Keratinocyte (primary cell): ENCODE results near the gene CYB5R4. TPM values are rescaled to one million over a fixed set of nuclear protein-coding genes. Genes with fewer than 3 reads are reported as not detected.

Experiments
- DNase-seq: peaks from one replicate; pipeline ENCODE4 v3.0.0-alpha.2; 2011; ENCODE audit warnings: low read depth, missing footprints, low spot score
- FAIRE-seq: peaks from 2 replicates; lab custom pipeline; 2011; peaks lifted over from hg19 to GRCh38; lab: Jason Lieb, UNC
- H2AFZ ChIP-seq: 2 replicates; pipeline ENCODE4 v1.6.0; 2012; ENCODE audit warnings: low read length, control low read depth, inconsistent platforms; ENCODE audit not compliant: control insufficient read depth
- H3K27ac ChIP-seq: 2 replicates; pipeline ENCODE4 v1.5.1; 2011; ENCODE audit warnings: low read length; ENCODE audit not compliant: control insufficient read depth, insufficient read depth
- H3K27me3 ChIP-seq: 3 replicates; pipeline ENCODE4 v1.6.0; 2011; ENCODE audit warnings: low read length; ENCODE audit not compliant: control insufficient read depth, insufficient read depth; ENCODE audit errors: extremely low read depth
- H3K36me3 ChIP-seq, 2 experiments: 2 replicates in 1 of 2; 3 replicates in 1 of 2; pipeline ENCODE4 v1.5.1; 2011; ENCODE audit warnings: low read length in 2 of 2, mild to moderate bottlenecking in 1 of 2; ENCODE audit not compliant: control insufficient read depth in 2 of 2, insufficient read depth in 2 of 2; ENCODE audit errors: extremely low read depth in 1 of 2
- H3K4me1 ChIP-seq: 3 replicates; pipeline ENCODE4 v1.5.1; 2011; ENCODE audit warnings: low read length; ENCODE audit not compliant: control insufficient read depth, insufficient read depth; ENCODE audit errors: extremely low read depth
- H3K4me2 ChIP-seq: 3 replicates; pipeline ENCODE4 v1.6.0; 2011; ENCODE audit warnings: low read depth, low read length; ENCODE audit not compliant: control insufficient read depth, insufficient read depth; ENCODE audit errors: extremely low read depth
- H3K4me3 ChIP-seq, 3 experiments: fragments of 200-600 bp in 1 of 3; sonication (generic) in 1 of 3; 2 replicates in 2 of 3; 3 replicates in 1 of 3; pipeline ENCODE4 v1.5.1; 2011 to 2016; ENCODE audit warnings: low read length in 3 of 3, mild to moderate bottlenecking in 3 of 3, control low read depth in 2 of 3, inconsistent platforms in 1 of 3, low read depth in 1 of 3, mixed read lengths in 1 of 3, mixed run types in 1 of 3, moderate library complexity in 1 of 3; ENCODE audit not compliant: control insufficient read depth in 2 of 3, insufficient read depth in 2 of 3; ENCODE audit errors: extremely low read depth in 1 of 3
- H3K79me2 ChIP-seq: 2 replicates; pipeline ENCODE4 v1.6.0; 2012; ENCODE audit warnings: low read length; ENCODE audit not compliant: control insufficient read depth, insufficient read depth
- H3K9ac ChIP-seq: 3 replicates; pipeline ENCODE4 v1.6.0; 2011; ENCODE audit warnings: low read length; ENCODE audit not compliant: control insufficient read depth, insufficient read depth; ENCODE audit errors: extremely low read depth
- H3K9me1 ChIP-seq: 3 replicates; pipeline ENCODE4 v1.6.0; 2011; ENCODE audit warnings: low read length; ENCODE audit not compliant: control insufficient read depth, insufficient read depth; ENCODE audit errors: extremely low read depth
- H3K9me3 ChIP-seq: 2 replicates; pipeline ENCODE4 v1.5.1; 2012; ENCODE audit warnings: low read depth, low read length; ENCODE audit not compliant: control insufficient read depth
- H4K20me1 ChIP-seq: 3 replicates; pipeline ENCODE4 v1.6.0; 2011; ENCODE audit warnings: low read length; ENCODE audit not compliant: control insufficient read depth, insufficient read depth; ENCODE audit errors: extremely low read depth
- EZH2 ChIP-seq: IDR thresholded peaks from one replicate; pipeline ENCODE4 v1.6.1; 2012; ENCODE audit warnings: inconsistent platforms, mild to moderate bottlenecking, low read length, moderate library complexity
- dilution Hi-C: fragments of 300-500 bp; cut with MboI; formaldehyde crosslinking; loops from one replicate; pipeline ENCODE4 v1.7.0; 2020; ENCODE audit warnings: low sequenced_read_pairs; ENCODE audit not compliant: extremely low pct_ligation_motif_present
- polyA plus RNA-seq, 5 experiments: library from polyadenylated mRNA; depleted of rRNA in 3 of 5; stranded (reverse) in 3 of 5; stranded (forward) in 1 of 5; unstranded in 1 of 5; fragments of >200 nt; gene quantifications; 1 replicate in 1 of 5; 2 replicates in 3 of 5; 3 replicates in 1 of 5; pipeline versions ENCODE4 v1.2.1 to v1.2.3, GENCODE V29; 2011 to 2012; ENCODE audit warnings: missing spikeins in 2 of 5, low read depth in 1 of 5, low replicate concordance in 1 of 5
- TF ChIP-seq, protein P1 (sequence below), 3 experiments: IDR thresholded peaks in 1 of 3; conservative IDR thresholded peaks in 1 of 3; optimal IDR thresholded peaks in 1 of 3; 2 replicates in 2 of 3; 3 replicates in 1 of 3; pipeline versions ENCODE3 to v1.5.1; 2011; ENCODE audit warnings: low read length in 3 of 3, mild to moderate bottlenecking in 3 of 3, moderate library complexity in 2 of 3, control low read depth in 1 of 3, inconsistent platforms in 1 of 3; ENCODE audit not compliant: insufficient read depth in 2 of 3; ENCODE audit errors: extremely low read depth in 1 of 3

CYB5R4 gene
- polyA plus RNA-seq, 1 donor (not counting 4 experiments of a cell fraction or from before 2014, with no cell fraction given), result 14.0 TPM

DNA sequence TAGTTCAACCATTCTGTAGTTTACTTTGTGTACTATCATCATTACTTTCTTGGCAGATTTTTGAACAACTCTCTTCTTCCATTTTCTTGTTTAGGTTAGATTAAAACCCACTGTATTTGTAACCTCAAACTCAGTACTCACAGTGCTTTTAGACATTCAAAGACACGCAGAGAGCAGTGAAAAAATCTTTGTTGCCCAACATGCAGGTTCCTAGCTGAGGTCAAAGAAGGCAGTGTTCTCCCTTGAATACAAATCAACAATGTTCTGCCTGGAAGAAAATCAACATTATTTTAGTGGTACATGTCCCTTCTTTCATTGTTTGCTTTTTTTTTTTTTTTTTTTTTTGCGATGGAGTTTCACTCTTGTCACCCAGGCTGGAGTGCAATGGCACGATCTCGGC lies 11.2 kb downstream of the CYB5R4 start:
- H3K4me2 ChIP-seq, result no peak overlapping the region
- peaks cover 1 to 3% of the 10 kb centered on the region in 2 experiments for H3K36me3 ChIP-seq
- H3K4me1 ChIP-seq, result peaks cover 18% of the 10 kb centered on the region
- H2AFZ ChIP-seq, result no peak overlapping the region
- no peak overlapping the region for H3K9ac ChIP-seq
- H3K27ac ChIP-seq, result no peak overlapping the region
- no peaks in the 10 kb centered on the region for H4K20me1 ChIP-seq
- FAIRE-seq (no peak), DNase-seq (no peak)
- dilution Hi-C loops, result no loop called here
- H3K27me3 ChIP-seq, result no peaks in the 10 kb centered on the region
- H3K79me2 ChIP-seq, result peaks cover 6% of the 10 kb centered on the region
- no peak overlapping the region for H3K4me3 ChIP-seq
- no peak for TF ChIP-seq EZH2
- TF ChIP-seq, protein P1, sequence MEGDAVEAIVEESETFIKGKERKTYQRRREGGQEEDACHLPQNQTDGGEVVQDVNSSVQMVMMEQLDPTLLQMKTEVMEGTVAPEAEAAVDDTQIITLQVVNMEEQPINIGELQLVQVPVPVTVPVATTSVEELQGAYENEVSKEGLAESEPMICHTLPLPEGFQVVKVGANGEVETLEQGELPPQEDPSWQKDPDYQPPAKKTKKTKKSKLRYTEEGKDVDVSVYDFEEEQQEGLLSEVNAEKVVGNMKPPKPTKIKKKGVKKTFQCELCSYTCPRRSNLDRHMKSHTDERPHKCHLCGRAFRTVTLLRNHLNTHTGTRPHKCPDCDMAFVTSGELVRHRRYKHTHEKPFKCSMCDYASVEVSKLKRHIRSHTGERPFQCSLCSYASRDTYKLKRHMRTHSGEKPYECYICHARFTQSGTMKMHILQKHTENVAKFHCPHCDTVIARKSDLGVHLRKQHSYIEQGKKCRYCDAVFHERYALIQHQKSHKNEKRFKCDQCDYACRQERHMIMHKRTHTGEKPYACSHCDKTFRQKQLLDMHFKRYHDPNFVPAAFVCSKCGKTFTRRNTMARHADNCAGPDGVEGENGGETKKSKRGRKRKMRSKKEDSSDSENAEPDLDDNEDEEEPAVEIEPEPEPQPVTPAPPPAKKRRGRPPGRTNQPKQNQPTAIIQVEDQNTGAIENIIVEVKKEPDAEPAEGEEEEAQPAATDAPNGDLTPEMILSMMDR (optimal IDR thresholded peaks at IDR 0.05 in 1 of 3, IDR thresholded peaks at IDR 0.05 in 1 of 3, conservative IDR thresholded peaks at IDR 0.05 in 1 of 3; ENCODE audit: extremely low read depth in 1 of 3, insufficient read depth in 2 of 3, low read length in 3 of 3), result no peak
- no peaks in the 10 kb centered on the region for H3K9me3 ChIP-seq
- H3K9me1 ChIP-seq, result no peaks in the 10 kb centered on the region

DNA sequence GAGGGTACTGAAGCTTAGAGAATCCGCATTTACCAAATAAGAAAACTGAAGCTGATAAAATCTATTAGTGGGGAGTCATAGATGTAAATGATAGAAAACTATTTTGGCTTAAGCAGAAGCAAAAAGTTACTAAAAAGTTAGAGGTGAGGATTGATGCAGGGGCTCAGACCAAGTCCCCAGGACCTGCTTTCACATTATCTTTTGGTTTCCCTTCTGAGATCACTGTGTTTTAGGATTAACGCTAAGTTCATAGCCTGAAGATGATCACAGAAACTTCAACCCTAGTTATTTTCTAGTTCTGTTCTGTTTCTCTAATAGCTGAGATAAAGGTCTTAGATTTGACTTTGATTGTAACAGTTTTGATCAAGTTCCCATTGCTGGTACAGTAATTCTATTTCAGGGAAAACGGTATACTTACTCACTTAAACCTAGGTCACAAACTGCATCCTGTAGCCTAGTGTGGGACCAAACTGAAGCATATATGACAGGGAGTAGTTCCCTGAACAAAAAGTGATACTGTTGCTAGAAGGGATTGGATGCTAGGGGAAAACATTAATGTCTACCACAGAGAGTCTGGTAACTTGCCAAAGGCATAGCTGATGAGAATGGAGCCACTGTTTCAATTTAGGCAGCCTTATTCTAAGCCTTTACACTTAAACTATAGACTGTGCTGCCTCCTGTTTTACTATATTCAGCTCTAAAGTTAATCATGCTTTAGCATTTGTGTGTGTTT lies 13.1 kb downstream of the CYB5R4 start:
- Histone ChIP-seq H3K9ac (no peak overlapping the region), H4K20me1 (no peaks in the 10 kb centered on the region), H3K27me3 (no peaks in the 10 kb centered on the region), H3K4me1 (peaks cover 11% of the 10 kb centered on the region), H3K36me3 (no peaks in the 10 kb centered on the region), H3K9me3 (no peaks in the 10 kb centered on the region), H3K9me1 (no peaks in the 10 kb centered on the region), H2AFZ (no peak overlapping the region), H3K4me2 (no peak overlapping the region), H3K79me2 (peaks cover 6% of the 10 kb centered on the region), H3K4me3 (no peak overlapping the region), H3K27ac (no peak overlapping the region)
- DNase-seq (no peak), FAIRE-seq (no peak)
- no peak for TF ChIP-seq EZH2
- TF ChIP-seq, protein P1 (optimal IDR thresholded peaks at IDR 0.05 in 1 of 3, IDR thresholded peaks at IDR 0.05 in 1 of 3, conservative IDR thresholded peaks at IDR 0.05 in 1 of 3; ENCODE audit: extremely low read depth in 1 of 3, insufficient read depth in 2 of 3, low read length in 3 of 3), result no peak
- dilution Hi-C loops, result no loop called here
